IPS DF 6.9 (cell line): Measurements from ENCODE around the gene DLG4.

Source experiments
- DNase-seq: peaks from one replicate; pipeline ENCODE4 v3.0.0-alpha.2; 2013; ENCODE audit warnings: low read depth, low spot score
- H3K27ac ChIP-seq: one replicate; pipeline ENCODE4 v1.5.1; 2013; ENCODE audit warnings: low read length, control low read depth
- H3K27me3 ChIP-seq: 2 replicates; pipeline ENCODE4 v1.6.1; 2013; ENCODE audit warnings: mild to moderate bottlenecking, low read length; ENCODE audit not compliant: control insufficient read depth, insufficient read depth
- H3K36me3 ChIP-seq: 2 replicates; pipeline ENCODE4 v1.6.1; 2013; ENCODE audit warnings: low read length; ENCODE audit not compliant: control insufficient read depth, insufficient read depth
- H3K4me1 ChIP-seq: 2 replicates; pipeline ENCODE4 v1.6.1; 2013; ENCODE audit warnings: low read length; ENCODE audit not compliant: control insufficient read depth, insufficient read depth
- H3K4me3 ChIP-seq: 2 replicates; pipeline ENCODE4 v1.5.1; 2013; ENCODE audit warnings: mild to moderate bottlenecking, low read length
- H3K9me3 ChIP-seq: 2 replicates; pipeline ENCODE4 v1.6.1; 2013; ENCODE audit warnings: low read length, inconsistent platforms; ENCODE audit not compliant: control insufficient read depth, insufficient read depth
- WGBS: extraction: QIAGEN DNeasy Blood & Tissue Kit; methylation state at CpG from one replicate; pipeline ENCODE4 v1.1.7; 2013; ENCODE audit warnings: mixed read lengths, missing lambda C conversion rate; ENCODE audit not compliant: insufficient read length, insufficient coverage; 5-methylcytosine and 5-hydroxymethylcytosine counted together

DLG4 gene

DNA sequence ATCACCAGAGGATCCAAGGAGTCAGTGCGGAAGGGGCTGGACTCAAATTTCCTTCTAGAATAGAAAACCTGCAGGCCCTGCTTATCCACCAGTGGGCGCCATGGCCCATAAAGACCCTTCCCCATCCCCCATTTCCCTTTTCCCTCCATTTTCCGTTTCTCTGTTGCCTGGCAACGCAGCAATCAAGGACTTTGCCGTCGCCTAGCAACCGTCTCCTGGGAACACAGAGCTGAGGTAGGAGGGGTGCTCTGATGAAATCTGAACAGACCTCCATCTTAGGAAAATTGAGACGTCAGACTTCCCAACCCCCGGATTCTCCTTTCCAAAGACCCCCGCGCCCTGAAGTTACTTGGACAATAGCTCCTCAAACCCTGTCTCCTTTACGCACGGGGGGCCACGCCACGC lies 5.7 kb downstream of the DLG4 start:
- H3K27me3 ChIP-seq: no peaks in the 10 kb centered on the region
- H3K27ac ChIP-seq: no peak overlapping the region
- H3K36me3 ChIP-seq: no peaks in the 10 kb centered on the region
- H3K9me3 ChIP-seq: no peaks in the 10 kb centered on the region
- H3K4me1 ChIP-seq: peaks cover 6% of the 10 kb centered on the region
- no CpG with 5 or more reads among the region's 15 CpGs for WGBS
- peak overlapping the region; percentile 34; the same call in 1 of the 2 replicates for H3K4me3 ChIP-seq
- DNase-seq: peak; percentile 98

DNA sequence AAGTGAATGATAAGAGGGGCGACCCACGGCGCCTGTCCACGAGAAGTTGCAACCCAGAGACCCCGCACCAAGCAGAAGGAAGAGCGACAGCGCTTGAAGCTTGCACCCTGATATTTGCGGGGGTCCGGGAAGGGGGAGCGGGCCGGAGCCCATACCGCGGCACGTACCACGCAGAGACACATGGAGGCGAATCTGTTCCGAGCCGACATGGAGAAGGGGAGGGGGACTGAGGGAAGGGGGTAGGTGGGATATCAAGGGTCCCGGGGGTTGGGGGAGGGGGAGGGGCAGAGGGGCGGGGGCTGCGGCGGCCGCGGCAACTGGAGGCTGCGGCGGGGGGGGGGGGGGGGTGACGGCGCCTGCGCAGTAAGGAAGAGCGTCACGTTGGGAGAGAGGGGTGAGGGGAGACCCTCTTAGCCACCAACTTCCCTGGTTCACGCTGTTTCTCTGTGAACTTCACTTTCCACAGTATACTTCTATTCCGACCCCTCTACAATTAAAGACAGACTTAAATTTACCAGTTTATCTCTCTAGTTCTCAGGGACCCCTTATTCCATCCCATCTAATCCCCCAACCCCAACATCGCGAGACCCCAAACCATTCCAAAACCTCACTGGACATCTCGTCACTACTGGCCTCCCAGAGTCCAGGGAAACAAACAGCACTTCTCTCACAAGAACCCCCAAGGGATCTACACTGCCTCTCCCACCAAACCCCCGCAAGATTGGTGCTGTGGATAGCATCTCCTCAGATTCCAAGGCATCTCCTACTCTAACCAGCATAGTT lies 8.0 kb downstream of the DLG4 start:
- no peak overlapping the region for H3K27ac ChIP-seq
- H3K4me3 ChIP-seq: peak overlapping the region; percentile 25; the same call in 1 of the 2 replicates
- WGBS: no CpG with 5 or more reads among the region's 37 CpGs

DNA sequence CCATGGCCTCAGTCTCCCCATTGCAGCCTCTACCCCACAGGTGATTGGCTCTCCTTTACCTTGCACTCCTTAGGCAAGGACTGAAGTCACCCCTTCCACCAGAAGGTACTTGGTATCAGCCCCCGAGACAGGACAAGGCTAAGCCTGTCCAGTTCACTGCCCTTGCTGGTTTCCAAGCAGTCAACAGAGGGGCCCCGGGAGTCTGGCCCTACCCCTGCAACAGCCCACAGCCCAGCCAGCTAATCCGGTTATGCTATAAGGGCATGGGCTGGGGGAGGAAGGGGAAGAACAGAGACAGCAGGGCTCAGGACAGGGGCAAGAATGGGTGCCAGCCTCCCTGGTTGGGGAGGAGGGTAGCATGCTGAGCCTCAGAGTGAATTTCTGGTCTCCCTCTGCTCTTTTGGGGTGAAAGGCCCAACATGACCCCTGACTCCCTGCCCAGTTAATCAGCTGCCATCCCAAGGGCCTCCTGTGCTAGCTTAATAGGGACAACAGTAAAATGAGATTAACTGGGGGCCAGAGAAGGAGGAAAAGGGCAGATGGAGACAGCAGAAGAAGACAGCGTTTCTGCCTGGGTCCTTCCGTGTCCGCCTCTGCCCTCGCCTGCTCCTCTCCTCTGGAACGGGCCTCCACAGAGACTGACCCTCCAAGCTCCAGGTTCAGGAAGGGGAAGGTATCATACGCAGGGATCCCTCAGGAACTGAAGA lies 10.7 kb downstream of the DLG4 start:
- no peaks in the 10 kb centered on the region for H3K27me3 ChIP-seq
- H3K9me3 ChIP-seq: no peaks in the 10 kb centered on the region
- WGBS: no CpG with 5 or more reads among the region's 9 CpGs
- H3K27ac ChIP-seq: no peak overlapping the region
- H3K36me3 ChIP-seq: 0 out of 2 replicates have a peak, but pooled peaks cover 1% of the 10 kb centered on the region
- H3K4me3 ChIP-seq: no peak overlapping the region
- no peak for DNase-seq
- H3K4me1 ChIP-seq: peaks cover 17% of the 10 kb centered on the region

More for the DNA sequence above, 8.0 kb downstream of the DLG4 start:
- peaks cover 13% of the 10 kb centered on the region for H3K4me1 ChIP-seq
- DNase-seq: no peak
- no peaks in the 10 kb centered on the region for H3K36me3 ChIP-seq
- no peaks in the 10 kb centered on the region for H3K27me3 ChIP-seq
- H3K9me3 ChIP-seq: no peaks in the 10 kb centered on the region

DNA sequence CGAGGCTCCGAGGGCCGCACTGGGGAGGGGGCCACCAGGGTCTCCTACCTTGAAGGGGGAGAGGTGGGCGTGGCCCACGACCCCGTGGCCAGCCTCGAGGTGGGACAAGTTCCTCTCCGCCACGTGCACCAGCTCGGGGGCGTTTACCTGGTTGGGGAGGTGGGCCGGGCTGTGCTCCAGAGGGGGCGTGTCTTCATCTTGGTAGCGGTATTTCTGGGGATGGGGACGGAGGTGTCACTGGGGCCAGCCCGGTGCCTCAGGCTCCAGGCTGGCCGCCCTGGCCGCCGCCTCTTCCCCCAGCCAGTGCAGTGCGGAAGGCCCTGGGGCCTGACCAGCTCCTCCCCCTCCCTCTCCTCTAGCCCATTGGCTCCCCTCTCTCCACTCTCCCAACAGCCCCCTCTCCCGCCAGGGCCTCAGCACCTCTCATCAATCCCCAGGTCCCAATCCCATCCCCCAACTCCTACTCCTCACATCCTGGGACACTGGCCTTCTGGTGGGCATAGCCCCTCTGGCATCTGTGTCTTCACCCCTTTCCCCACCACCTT lies 11.5 kb downstream of the DLG4 start:
- Histone ChIP-seq H3K36me3 (peaks cover 8% of the 10 kb centered on the region; the same call in 1 of the 2 replicates), H3K4me3 (peak overlapping the region; percentile 14; the same call in 1 of the 2 replicates), H3K27ac (no peak overlapping the region), H3K27me3 (no peaks in the 10 kb centered on the region), H3K4me1 (peaks cover 17% of the 10 kb centered on the region), H3K9me3 (no peaks in the 10 kb centered on the region)
- WGBS: no CpG with 5 or more reads among the region's 21 CpGs
- DNase-seq: no peak

DNA sequence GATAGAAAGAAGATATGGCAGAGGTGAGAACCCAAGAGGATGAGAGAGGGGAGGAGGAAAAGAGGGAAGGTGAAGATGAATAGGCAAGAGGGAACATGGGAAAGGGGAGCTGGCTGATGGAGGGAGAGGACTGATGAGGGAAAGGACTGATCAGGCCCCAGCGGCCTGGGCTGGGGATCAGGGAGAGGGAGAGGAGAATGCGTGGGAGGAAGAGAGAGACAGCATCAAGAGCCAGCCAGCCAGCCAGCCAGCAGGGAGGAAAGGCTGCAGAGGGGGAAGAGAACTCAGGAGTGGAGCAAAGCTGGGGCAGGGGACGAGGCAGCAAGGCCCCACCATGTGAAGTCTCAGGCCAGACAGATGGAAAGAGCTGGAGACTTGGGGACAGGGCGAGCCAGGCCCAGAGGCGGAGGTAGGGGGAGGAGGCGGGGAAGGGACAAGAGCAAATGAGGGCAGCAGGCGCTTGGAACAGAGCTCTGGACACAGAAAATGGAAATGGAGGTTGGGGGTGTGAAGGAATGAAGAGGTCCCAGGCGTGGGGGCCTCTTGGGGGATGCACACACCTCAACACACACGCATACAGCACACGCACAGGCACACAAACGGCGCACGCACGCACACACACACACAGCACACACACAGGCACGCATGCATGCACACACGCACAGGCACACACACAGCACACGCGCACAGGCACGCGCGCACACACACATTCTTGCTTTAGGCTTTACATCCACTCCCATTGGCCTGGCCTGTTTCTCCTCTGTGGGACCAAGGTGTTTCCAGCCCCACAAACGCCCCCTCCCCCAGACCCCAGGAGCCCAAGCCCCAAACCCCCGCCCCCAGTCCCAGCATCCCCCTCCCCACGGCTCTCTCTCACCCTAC lies 12.3 kb downstream of the DLG4 start:
- Histone ChIP-seq H3K9me3 (no peaks in the 10 kb centered on the region), H3K27me3 (no peaks in the 10 kb centered on the region), H3K4me1 (peaks cover 17% of the 10 kb centered on the region), H3K4me3 (no peak overlapping the region; the same call in 1 of the 2 replicates), H3K36me3 (peaks cover 14% of the 10 kb centered on the region; the same call in 1 of the 2 replicates), H3K27ac (no peak overlapping the region)
- DNase-seq: no peak
- no CpG with 5 or more reads among the region's 24 CpGs for WGBS

DNA sequence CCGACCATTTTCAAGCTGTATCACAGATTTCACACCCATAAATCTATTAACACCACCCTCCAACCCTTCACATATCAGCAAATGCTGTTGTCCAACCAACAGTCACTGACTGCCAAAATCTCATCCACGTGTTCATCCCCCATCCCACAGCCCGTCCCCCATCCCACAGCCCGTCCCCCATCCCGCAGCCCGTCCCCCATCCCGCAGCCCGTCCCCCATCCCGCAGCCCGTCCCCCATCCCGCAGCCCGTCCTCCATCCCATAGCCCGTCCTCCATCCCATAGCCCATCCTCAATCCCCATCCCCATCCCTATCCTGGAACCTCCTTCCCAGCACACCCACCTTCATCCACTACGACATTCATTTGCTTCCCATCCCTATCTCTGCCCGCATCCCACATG lies 14.1 kb downstream of the DLG4 start:
- H3K9me3 ChIP-seq: no peaks in the 10 kb centered on the region
- H3K36me3 ChIP-seq: peaks cover 14% of the 10 kb centered on the region; the same call in 1 of the 2 replicates
- H3K27ac ChIP-seq: no peak overlapping the region
- 100% methylated on average over 1 of the region's 15 CpGs for WGBS
- no peaks in the 10 kb centered on the region for H3K27me3 ChIP-seq
- H3K4me3 ChIP-seq: peak overlapping the region; percentile 49; the same call in 1 of the 2 replicates
- no peak for DNase-seq
- H3K4me1 ChIP-seq: peaks cover 17% of the 10 kb centered on the region

DNA sequence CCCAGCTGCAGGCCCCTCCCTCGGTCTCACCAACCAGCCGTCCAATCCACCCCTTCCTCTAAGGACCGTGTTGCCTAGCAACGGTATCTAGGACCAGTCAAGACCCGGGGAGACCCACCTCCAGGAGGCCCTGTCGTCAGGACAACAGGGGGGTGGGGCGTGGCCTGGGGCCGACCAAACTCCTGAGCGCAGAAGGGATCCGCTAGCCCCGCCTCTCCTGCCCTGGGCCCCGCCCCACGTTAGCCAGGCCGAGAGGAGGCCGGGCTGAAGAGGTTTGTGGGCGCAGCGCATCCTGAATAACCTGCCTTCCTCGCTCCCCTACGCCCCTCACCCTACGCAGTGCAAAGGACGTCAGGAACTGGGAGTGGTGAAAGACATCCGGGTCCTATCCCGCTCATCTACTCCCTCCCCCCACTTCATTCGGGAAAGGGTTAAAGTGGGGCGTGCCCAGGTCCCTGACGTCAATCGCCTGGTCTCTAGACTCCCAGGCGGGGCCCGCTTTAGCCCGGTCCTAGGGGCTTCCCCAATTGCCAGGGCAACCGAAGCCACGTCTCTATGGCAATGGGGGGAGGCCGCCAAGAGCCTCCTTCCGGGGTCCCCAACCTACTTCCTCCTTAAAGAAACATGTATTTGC lies 14.7 kb downstream of the DLG4 start:
- no CpG with 5 or more reads among the region's 34 CpGs for WGBS
- Histone ChIP-seq H3K36me3 (peaks cover 14% of the 10 kb centered on the region; the same call in 1 of the 2 replicates), H3K27me3 (no peaks in the 10 kb centered on the region), H3K27ac (no peak overlapping the region), H3K9me3 (no peaks in the 10 kb centered on the region), H3K4me3 (peak overlapping the region; percentile 49; the same call in 1 of the 2 replicates), H3K4me1 (peaks cover 17% of the 10 kb centered on the region)
- DNase-seq: peak; percentile 89

DNA sequence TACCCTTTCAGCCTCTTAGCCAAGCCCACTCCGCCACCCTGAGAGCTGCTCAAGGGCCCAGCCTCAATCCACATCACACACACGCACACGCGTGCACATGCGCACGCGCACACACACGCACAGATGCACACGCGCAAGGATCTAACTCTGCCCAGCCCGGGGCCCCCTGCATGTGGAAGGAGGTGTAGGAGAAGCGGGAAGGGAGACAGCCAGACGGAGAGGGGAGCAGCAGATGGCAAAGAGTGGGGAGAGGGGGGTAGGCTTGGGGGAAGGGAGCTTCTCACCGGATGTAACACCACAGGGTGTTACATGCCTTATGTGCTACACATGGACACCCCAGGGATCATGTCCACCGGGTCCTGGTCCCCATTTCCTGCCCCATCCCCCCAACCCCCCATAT lies 15.3 kb downstream of the DLG4 start:
- Histone ChIP-seq H3K4me1 (peaks cover 17% of the 10 kb centered on the region), H3K27me3 (no peaks in the 10 kb centered on the region), H3K4me3 (no peak overlapping the region; the same call in 1 of the 2 replicates), H3K9me3 (no peaks in the 10 kb centered on the region), H3K27ac (no peak overlapping the region), H3K36me3 (peaks cover 14% of the 10 kb centered on the region; the same call in 1 of the 2 replicates)
- no CpG with 5 or more reads among the region's 15 CpGs for whole genome bisulfite sequencing
- no peak for DNase-seq

DNA sequence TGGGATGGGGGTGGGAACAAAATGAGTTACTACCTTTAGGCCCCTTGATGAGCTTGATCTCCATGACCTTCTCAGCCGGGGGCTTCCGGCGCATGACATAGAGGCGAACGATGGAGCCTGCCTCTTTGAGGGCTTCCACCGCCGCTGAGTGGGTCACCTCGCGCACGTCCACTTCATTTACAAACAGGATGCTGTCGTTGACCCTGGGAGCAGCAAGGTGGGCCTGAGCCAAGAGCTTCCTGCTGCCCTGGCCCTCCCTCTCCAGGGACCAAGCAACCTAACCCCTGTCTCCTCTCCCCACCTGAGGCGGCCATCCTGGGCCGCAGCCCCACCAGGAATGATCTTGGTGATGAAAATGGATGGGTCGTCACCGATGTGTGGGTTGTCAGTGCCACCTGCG lies 16.2 kb downstream of the DLG4 start:
- H3K9me3 ChIP-seq: no peaks in the 10 kb centered on the region
- WGBS: no CpG with 5 or more reads among the region's 16 CpGs
- DNase-seq: no peak
- H3K27me3 ChIP-seq: no peaks in the 10 kb centered on the region
- H3K36me3 ChIP-seq: peaks cover 14% of the 10 kb centered on the region; the same call in 1 of the 2 replicates
- H3K4me3 ChIP-seq: no peak overlapping the region
- no peak overlapping the region for H3K27ac ChIP-seq
- peaks cover 9% of the 10 kb centered on the region for H3K4me1 ChIP-seq
